Heart left ventricle (tissue), 16 donors: ENCODE measurements around the gene ADARB1. TPM values are rescaled to one million over a fixed set of nuclear protein-coding genes. Genes with fewer than 3 reads are reported as not detected.

ENCODE experiments used
- ATAC-seq, 4 donors: fragments of 200-7000 bp; cut with Tn5 transposase; one replicate each; pipeline ENCODE4 v1.9.1; 2020 to 2022; ENCODE audit warnings: moderate library complexity in 4 of 4, mild to moderate bottlenecking in 3 of 4, moderate number of reproducible peaks in 1 of 4
- DNase-seq, 5 donors: peaks; one replicate each; pipeline ENCODE4 v3.0.0-alpha.2; 2020
- H3K27ac ChIP-seq, 12 donors: fragments of 200-600 bp; sonication (generic) in 4 of 12; one replicate each; pipeline versions ENCODE4 v1.5.0 to v1.8.0; 2016 to 2022; ENCODE audit warnings: mild to moderate bottlenecking in 2 of 12
- H3K27me3 ChIP-seq, 9 donors: fragments of 200-600 bp; sonication (generic) in 2 of 9; one replicate each; pipeline versions ENCODE4 v1.5.1 to v1.8.0; 2016 to 2022; ENCODE audit warnings: mild to moderate bottlenecking in 3 of 9
- H3K36me3 ChIP-seq, 9 donors: fragments of 200-600 bp; sonication (generic) in 2 of 9; one replicate each; pipeline versions ENCODE4 v1.5.0 to v1.8.0; 2018 to 2022; ENCODE audit warnings: mild to moderate bottlenecking in 2 of 9
- H3K4me1 ChIP-seq, 12 donors: fragments of 200-600 bp; sonication (generic) in 4 of 12; one replicate each; pipeline versions ENCODE4 v1.5.0 to v1.8.0; 2016 to 2022; ENCODE audit warnings: mild to moderate bottlenecking in 3 of 12
- H3K4me3 ChIP-seq, 12 donors: fragments of 200-600 bp; sonication (generic) in 4 of 12; one replicate each; pipeline versions ENCODE4 v1.5.0 to v1.8.0; 2017 to 2022; ENCODE audit warnings: mild to moderate bottlenecking in 9 of 12, moderate library complexity in 4 of 12
- H3K9me3 ChIP-seq, 12 donors: fragments of 200-600 bp; sonication (generic) in 4 of 12; one replicate each; pipeline versions ENCODE4 v1.5.0 to v1.8.0; 2016 to 2022; ENCODE audit warnings: mild to moderate bottlenecking in 1 of 12
- POLR2A ChIP-seq, 2 donors: fragments of 450-650 bp; IDR thresholded peaks; one replicate each; pipeline ENCODE4 v1.6.1; 2017; ENCODE audit warnings: antibody characterized with exemption in 2 of 2, mild to moderate bottlenecking in 2 of 2, moderate library complexity in 2 of 2
- WGBS, 4 donors: extraction: QIAGEN DNeasy Blood & Tissue Kit in 2 of 4; methylation state at CpG; one replicate each; pipeline versions ENCODE4 v1.1.5 to v1.1.7; 2013 to 2018; 5-methylcytosine and 5-hydroxymethylcytosine counted together
- intact Hi-C, 10 donors: fragments of 100-400 bp; cut with DNase I; formaldehyde crosslinking; loops; one replicate each; pipeline versions ENCODE4 v1.11.1 to v1.14.2; 2022
- polyA plus RNA-seq, 2 donors: library from polyadenylated mRNA; stranded (reverse); fragments of 200-250 nt; gene quantifications; one replicate each; pipeline ENCODE4 v1.2.3, GENCODE V29; 2013
- total RNA-seq, 9 donors: library from RNA; depleted of rRNA in 2 of 9; stranded (reverse); fragments of >200 nt in 2 of 9; fragmentation: NEBNext Ultra II Directional in 3 of 9; extraction: Animal tissue kit (Norgen Biotek cat#: 25700) in 3 of 9; gene quantifications; one replicate each; pipeline versions ENCODE4 v1.1.0 to v1.2.4, GENCODE V29; 2016 to 2023
- TF ChIP-seq, protein P1 (sequence below), 12 donors: fragments of 200-600 bp; sonication (generic) in 4 of 12; IDR thresholded peaks; one replicate each; pipeline versions ENCODE4 v1.5.0 to v1.8.0; 2018 to 2022; ENCODE audit warnings: antibody characterized with exemption in 12 of 12, mild to moderate bottlenecking in 5 of 12
- donor health status: ischemic (EF 13 %, LVEDD 7.1; RV severe dilation, severe dysfunction).
- donor health status: healthy with polysubstance abuse.
- donor health status: DM: no; HTN: yes; CAD: no.
- donor health status: DM: no; HTN: no; CAD: no.
- donor health status: ischemic (EF 25% LVEDD 6.9; RV normal size, moderate dysfunction).
- donor health status: ischemic (EF 25% LVEDD 5.7; RV mildly dilated, moderate dysfunction).
- donor health status: healthy.
- donor health status: DM: yes; HTN: yes; CAD: no.
- donor health status: ischemic (EF 35%, LVEDD 5.7; RV mildly dilated, moderate dysfunction).
- donor health status: nonischemic (EF 11% LVEDD 7.7; RV severe dilation, severe dysfunction).
- donor health status: DM: yes; HTN: yes; CAD: no.
- donor health status: PGD.
- donor health status: ischemic (EF 29% LVEDD 5.4; RV normal size, mild dysfunction).
- donor health status: nonischemic (EF 23%, LVEDD 6.1; RV moderate dilation, normal function).

Gene ADARB1
- total and polyA plus RNA-seq, 11 donors: 6.9 to 16.3 (median 12.0) TPM

DNA sequence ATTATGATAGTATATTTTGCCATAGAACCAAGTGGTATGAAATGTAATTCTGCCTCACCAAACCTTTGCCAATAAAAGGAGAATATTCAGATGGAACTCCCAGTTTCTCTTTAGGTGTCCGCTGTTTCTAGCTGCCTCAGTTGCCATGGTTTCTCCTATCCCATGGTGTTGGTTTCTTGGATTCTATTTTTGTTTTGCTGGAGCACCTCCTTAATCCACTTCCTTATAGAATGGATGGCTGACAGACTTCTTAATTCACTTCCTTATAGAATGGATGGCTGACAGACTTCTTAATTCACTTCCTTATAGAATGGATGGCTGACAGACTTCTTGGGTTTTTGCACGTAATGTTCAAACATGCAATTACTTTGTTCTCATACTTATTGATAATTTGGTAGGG is 43.7 kb downstream of the ADARB1 start:
- Histone ChIP-seq H3K36me3 (peaks cover 0 to 14% (median 3%) of the 10 kb centered on the region in 9 donors), H3K4me1 (peaks cover 3 to 30% (median 19%) of the 10 kb centered on the region in 12 donors), H3K9me3 (peaks cover 0 to 7% (median 0%) of the 10 kb centered on the region in 12 donors), H3K27me3 (no peaks in the 10 kb centered on the region), H3K27ac (no peak overlapping the region), H3K4me3 (no peak overlapping the region)
- intact Hi-C loops: no loop called here
- 96 to 99% (median 98%) methylated on average over 2 of the region's 2 CpGs for WGBS, 4 donors
- TF ChIP-seq POLR2A (IDR thresholded peaks at IDR 0.05): no peak
- TF ChIP-seq, protein P1, sequence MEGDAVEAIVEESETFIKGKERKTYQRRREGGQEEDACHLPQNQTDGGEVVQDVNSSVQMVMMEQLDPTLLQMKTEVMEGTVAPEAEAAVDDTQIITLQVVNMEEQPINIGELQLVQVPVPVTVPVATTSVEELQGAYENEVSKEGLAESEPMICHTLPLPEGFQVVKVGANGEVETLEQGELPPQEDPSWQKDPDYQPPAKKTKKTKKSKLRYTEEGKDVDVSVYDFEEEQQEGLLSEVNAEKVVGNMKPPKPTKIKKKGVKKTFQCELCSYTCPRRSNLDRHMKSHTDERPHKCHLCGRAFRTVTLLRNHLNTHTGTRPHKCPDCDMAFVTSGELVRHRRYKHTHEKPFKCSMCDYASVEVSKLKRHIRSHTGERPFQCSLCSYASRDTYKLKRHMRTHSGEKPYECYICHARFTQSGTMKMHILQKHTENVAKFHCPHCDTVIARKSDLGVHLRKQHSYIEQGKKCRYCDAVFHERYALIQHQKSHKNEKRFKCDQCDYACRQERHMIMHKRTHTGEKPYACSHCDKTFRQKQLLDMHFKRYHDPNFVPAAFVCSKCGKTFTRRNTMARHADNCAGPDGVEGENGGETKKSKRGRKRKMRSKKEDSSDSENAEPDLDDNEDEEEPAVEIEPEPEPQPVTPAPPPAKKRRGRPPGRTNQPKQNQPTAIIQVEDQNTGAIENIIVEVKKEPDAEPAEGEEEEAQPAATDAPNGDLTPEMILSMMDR (IDR thresholded peaks at IDR 0.05): no peak
- ATAC-seq (no peak), DNase-seq (no peak)

DNA sequence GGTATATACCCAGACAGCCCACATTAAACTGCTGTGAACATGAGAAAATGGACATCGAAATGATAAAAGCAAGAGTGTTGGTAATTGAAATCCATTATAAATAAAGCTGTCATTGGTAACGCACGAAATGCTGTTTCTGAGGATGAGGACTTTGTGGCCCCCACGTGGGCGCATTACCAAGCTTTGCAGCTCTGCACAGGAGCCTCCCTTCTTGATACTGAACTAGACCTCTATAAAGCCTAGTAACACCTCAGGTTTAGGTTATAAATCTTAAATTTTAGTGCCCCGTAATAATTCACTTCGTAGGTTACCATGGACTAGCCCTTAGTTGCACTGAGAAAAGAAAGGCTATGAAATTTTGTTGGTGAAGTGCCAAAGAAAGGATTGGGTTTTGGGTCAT is 45.4 kb downstream of the ADARB1 start:
- Histone ChIP-seq H3K4me1 (peaks cover 0 to 16% (median 6%) of the 10 kb centered on the region in 12 donors), H3K27ac (peak overlapping the region in 1 of 12 donors; percentile 79), H3K36me3 (peaks cover 0 to 18% (median 0%) of the 10 kb centered on the region in 9 donors), H3K27me3 (no peaks in the 10 kb centered on the region), H3K4me3 (no peak overlapping the region), H3K9me3 (peaks cover 0 to 7% (median 0%) of the 10 kb centered on the region in 12 donors)
- ATAC-seq: no peak
- intact Hi-C loops: no loop called here
- WGBS, 4 donors: 94 to 96% (median 96%) methylated on average over 7 of the region's 7 CpGs
- no peak for DNase-seq
- no peak for TF ChIP-seq POLR2A (IDR thresholded peaks at IDR 0.05)
- TF ChIP-seq, protein P1 (IDR thresholded peaks at IDR 0.05): no peak

DNA sequence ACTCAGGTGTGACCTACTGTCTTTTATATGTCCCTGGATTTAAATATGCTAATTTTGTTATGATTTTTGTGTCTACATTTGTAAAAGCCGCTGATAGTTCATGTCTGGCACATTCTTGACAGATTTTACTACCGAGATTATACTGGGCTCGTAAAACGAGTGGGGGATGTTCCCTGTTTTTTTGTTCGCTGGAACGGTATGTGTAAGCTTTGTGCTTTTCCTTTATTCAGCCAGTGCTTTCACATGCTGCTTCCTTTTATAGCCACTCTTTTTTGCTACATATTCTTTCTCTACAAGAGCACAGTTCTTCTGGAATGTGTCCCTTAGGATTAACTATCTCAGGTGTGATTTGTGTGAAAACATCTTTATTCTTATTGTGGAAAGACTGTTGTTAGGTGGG is 46.6 kb downstream of the ADARB1 start:
- H3K9me3 ChIP-seq: peaks cover 0 to 7% (median 0%) of the 10 kb centered on the region in 12 donors
- H3K4me3 ChIP-seq: no peak overlapping the region
- intact Hi-C loops: no loop called here
- H3K27me3 ChIP-seq: no peaks in the 10 kb centered on the region
- no peak for TF ChIP-seq POLR2A (IDR thresholded peaks at IDR 0.05)
- TF ChIP-seq, protein P1 (IDR thresholded peaks at IDR 0.05): no peak
- WGBS, 4 donors: 85 to 94% (median 88%) methylated on average over 6 of the region's 6 CpGs
- peaks cover 0 to 18% (median 0%) of the 10 kb centered on the region in 9 donors for H3K36me3 ChIP-seq
- H3K27ac ChIP-seq: peak overlapping the region in 1 of 12 donors; percentile 79
- ATAC-seq (no peak), DNase-seq (no peak)
- H3K4me1 ChIP-seq: peaks cover 0 to 15% (median 8%) of the 10 kb centered on the region in 12 donors

DNA sequence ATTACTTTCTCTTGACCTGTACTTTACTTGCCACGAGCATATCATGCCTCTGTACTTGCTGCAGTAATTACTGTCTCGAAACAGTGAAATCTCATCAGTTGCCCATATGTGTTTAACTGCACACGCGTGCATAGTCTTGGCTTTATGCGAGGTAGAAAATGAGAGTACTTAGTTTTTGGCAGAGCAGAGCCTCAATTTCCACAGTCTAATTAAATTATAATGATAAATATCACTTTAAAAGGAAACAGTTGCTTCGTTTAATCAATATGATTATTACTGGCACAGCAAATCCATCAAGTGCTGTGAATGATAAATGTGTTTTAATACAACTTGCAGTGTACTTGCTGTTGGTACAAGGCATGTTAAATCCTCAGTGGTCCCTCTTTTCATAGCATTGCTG is 47.6 kb downstream of the ADARB1 start:
- Histone ChIP-seq H3K4me3 (no peak overlapping the region), H3K27me3 (no peaks in the 10 kb centered on the region), H3K4me1 (peaks cover 0 to 22% (median 13%) of the 10 kb centered on the region in 12 donors), H3K9me3 (peaks cover 0 to 7% (median 0%) of the 10 kb centered on the region in 12 donors), H3K36me3 (peaks cover 0 to 18% (median 0%) of the 10 kb centered on the region in 9 donors), H3K27ac (peak overlapping the region in 1 of 12 donors; percentile 79)
- TF ChIP-seq POLR2A (IDR thresholded peaks at IDR 0.05): no peak
- TF ChIP-seq, protein P1 (IDR thresholded peaks at IDR 0.05): no peak
- DNase-seq (no peak), ATAC-seq (no peak)
- WGBS, 4 donors: 94 to 97% (median 94%) methylated on average over 6 of the region's 6 CpGs
- intact Hi-C loops: no loop called here
